ENCODE results near the gene TUG1. TPM values are rescaled to one million over a fixed set of nuclear protein-coding genes. Genes with fewer than 3 reads are reported as not detected.

Gene TUG1
- total and polyA plus RNA-seq, 10 of the 15 experiments (the other 5 are each of a cell fraction or from before 2014, with no cell fraction given), result 19.3 to 116 (median 54.9) TPM

Small RNA genes lying within 50 kb of the gene (small RNA-seq; reads per million reads assigned to genes)
- not detected for gene RF01892

Other genes starting within 250 kb of the TUG1 start
- gene MORC2, start 491 bp upstream of the TUG1 start, total RNA-seq (2014; rRNA removed), result 8.4 and 8.9 TPM in 2 replicates
- gene MORC2, start 491 bp upstream of the TUG1 start, total RNA-seq (2014; rRNA removed; fragmentation: Illumina TruSeq; extraction: Trizol), result 8.8 and 10.1 TPM in 2 replicates
- gene MORC2, start 491 bp upstream of the TUG1 start, total RNA-seq (2021), result 15.5 and 16.3 TPM in 2 replicates
- 5.6 and 9.3 TPM in 2 replicates for gene MORC2, start 491 bp upstream of the TUG1 start, polyA plus RNA-seq (2011; rRNA removed)
- gene MORC2, start 491 bp upstream of the TUG1 start, polyA plus RNA-seq (2014; fragmentation: Illumina TruSeq; extraction: Trizol), result 12.1 and 13.4 TPM in 2 replicates
- 1 to 10 TPM; 1.7 to 2.4 TPM for gene MORC2, start 491 bp upstream of the TUG1 start, polyA plus RNA-seq (2014; fragmentation: Nextera tagmentation; extraction: Ambion mirVana)
- 9.3 and 11.2 TPM in 2 replicates for gene MORC2, start 491 bp upstream of the TUG1 start, polyA plus RNA-seq (2014; rRNA removed)
- 10 to 100 TPM in 1 of 2 experiments, 1 to 10 TPM in 1; 3.1 to 11.4 TPM for gene MORC2, start 491 bp upstream of the TUG1 start, polyA plus RNA-seq (2016; fragmentation: Nextera tagmentation; extraction: Ambion mirVana)
- 7.7 and 10.2 TPM in 2 replicates for gene SMTN, start 112.1 kb downstream of the TUG1 start, total RNA-seq (2014; rRNA removed)
- gene SMTN, start 112.1 kb downstream of the TUG1 start, total RNA-seq (2014; rRNA removed; fragmentation: Illumina TruSeq; extraction: Trizol), result 2.1 and 3.7 TPM in 2 replicates
- gene SMTN, start 112.1 kb downstream of the TUG1 start, total RNA-seq (2021), result 19.8 and 21.9 TPM in 2 replicates
- 3.2 and 4.7 TPM in 2 replicates for gene SMTN, start 112.1 kb downstream of the TUG1 start, polyA plus RNA-seq (2011; rRNA removed)
- 1.7 and 3.0 TPM in 2 replicates for gene SMTN, start 112.1 kb downstream of the TUG1 start, polyA plus RNA-seq (2014; fragmentation: Illumina TruSeq; extraction: Trizol)
- gene SMTN, start 112.1 kb downstream of the TUG1 start, polyA plus RNA-seq (2014; fragmentation: Nextera tagmentation; extraction: Ambion mirVana), result 1 to 10 TPM in 1 of 2 experiments, under 1 TPM in 1; 0.92 to 2.6 TPM
- 4.9 and 8.2 TPM in 2 replicates for gene SMTN, start 112.1 kb downstream of the TUG1 start, polyA plus RNA-seq (2014; rRNA removed)
- gene SMTN, start 112.1 kb downstream of the TUG1 start, polyA plus RNA-seq (2016; fragmentation: Nextera tagmentation; extraction: Ambion mirVana), result 10 to 100 TPM; 16.4 to 20.9 TPM
- gene SELENOM, start 138.3 kb downstream of the TUG1 start, total RNA-seq (2014; rRNA removed), result 2.3 and 3.3 TPM in 2 replicates
- 1.3 and 1.7 TPM in 2 replicates for gene SELENOM, start 138.3 kb downstream of the TUG1 start, total RNA-seq (2014; rRNA removed; fragmentation: Illumina TruSeq; extraction: Trizol)
- 2.2 and 2.8 TPM in 2 replicates for gene SELENOM, start 138.3 kb downstream of the TUG1 start, total RNA-seq (2021)
- 0.78 and 1.2 TPM in 2 replicates for gene SELENOM, start 138.3 kb downstream of the TUG1 start, polyA plus RNA-seq (2011; rRNA removed)
- gene SELENOM, start 138.3 kb downstream of the TUG1 start, polyA plus RNA-seq (2014; fragmentation: Illumina TruSeq; extraction: Trizol), result 0.24 and 0.93 TPM in 2 replicates
- 1 to 10 TPM in 1 of 2 experiments, under 1 TPM in 1; 0.80 to 1.3 TPM for gene SELENOM, start 138.3 kb downstream of the TUG1 start, polyA plus RNA-seq (2014; fragmentation: Nextera tagmentation; extraction: Ambion mirVana)
- gene SELENOM, start 138.3 kb downstream of the TUG1 start, polyA plus RNA-seq (2014; rRNA removed), result 5.6 and 8.3 TPM in 2 replicates
- gene SELENOM, start 138.3 kb downstream of the TUG1 start, polyA plus RNA-seq (2016; fragmentation: Nextera tagmentation; extraction: Ambion mirVana), result 1 to 10 TPM; 3.8 to 5.2 TPM
- 1.7 TPM in 2 replicates for gene INPP5J, start 153.7 kb downstream of the TUG1 start, total RNA-seq (2014; rRNA removed)
- gene INPP5J, start 153.7 kb downstream of the TUG1 start, total RNA-seq (2014; rRNA removed; fragmentation: Illumina TruSeq; extraction: Trizol), result 1.2 and 1.3 TPM in 2 replicates
- gene INPP5J, start 153.7 kb downstream of the TUG1 start, total RNA-seq (2021), result 1.9 and 2.6 TPM in 2 replicates
- 0.07 and 0.26 TPM in 2 replicates for gene INPP5J, start 153.7 kb downstream of the TUG1 start, polyA plus RNA-seq (2011; rRNA removed)
- gene INPP5J, start 153.7 kb downstream of the TUG1 start, polyA plus RNA-seq (2014; fragmentation: Illumina TruSeq; extraction: Trizol), result 0.44 and 1.7 TPM in 2 replicates
- under 1 TPM in 1 of 2 experiments, not detected in 1; 0.18 TPM for gene INPP5J, start 153.7 kb downstream of the TUG1 start, polyA plus RNA-seq (2014; fragmentation: Nextera tagmentation; extraction: Ambion mirVana)
- 2.2 and 2.8 TPM in 2 replicates for gene INPP5J, start 153.7 kb downstream of the TUG1 start, polyA plus RNA-seq (2014; rRNA removed)
- gene INPP5J, start 153.7 kb downstream of the TUG1 start, polyA plus RNA-seq (2016; fragmentation: Nextera tagmentation; extraction: Ambion mirVana), result 1 to 10 TPM; 1.1 to 1.5 TPM
- not detected in 2 replicates for gene PLA2G3, start 171.2 kb downstream of the TUG1 start, total RNA-seq (2014; rRNA removed)
- gene PLA2G3, start 171.2 kb downstream of the TUG1 start, total RNA-seq (2014; rRNA removed; fragmentation: Illumina TruSeq; extraction: Trizol), result not detected in 2 replicates
- gene PLA2G3, start 171.2 kb downstream of the TUG1 start, total RNA-seq (2021), result not detected in 2 replicates
- gene PLA2G3, start 171.2 kb downstream of the TUG1 start, polyA plus RNA-seq (2011; rRNA removed), result 0.04 TPM in 1 of 2 replicates, not detected in the other
- not detected in 2 replicates for gene PLA2G3, start 171.2 kb downstream of the TUG1 start, polyA plus RNA-seq (2014; fragmentation: Illumina TruSeq; extraction: Trizol)
- gene PLA2G3, start 171.2 kb downstream of the TUG1 start, polyA plus RNA-seq (2014; fragmentation: Nextera tagmentation; extraction: Ambion mirVana), result not detected
- gene PLA2G3, start 171.2 kb downstream of the TUG1 start, polyA plus RNA-seq (2014; rRNA removed), result not detected in 2 replicates
- gene PLA2G3, start 171.2 kb downstream of the TUG1 start, polyA plus RNA-seq (2016; fragmentation: Nextera tagmentation; extraction: Ambion mirVana), result not detected
- 15.6 and 18.7 TPM in 2 replicates for gene RNF185, start 190.9 kb downstream of the TUG1 start, total RNA-seq (2014; rRNA removed)
- gene RNF185, start 190.9 kb downstream of the TUG1 start, total RNA-seq (2014; rRNA removed; fragmentation: Illumina TruSeq; extraction: Trizol), result 18.6 and 19.1 TPM in 2 replicates
- 22.1 and 22.9 TPM in 2 replicates for gene RNF185, start 190.9 kb downstream of the TUG1 start, total RNA-seq (2021)
- gene RNF185, start 190.9 kb downstream of the TUG1 start, polyA plus RNA-seq (2011; rRNA removed), result 32.6 and 34.7 TPM in 2 replicates
- gene RNF185, start 190.9 kb downstream of the TUG1 start, polyA plus RNA-seq (2014; fragmentation: Illumina TruSeq; extraction: Trizol), result 29.0 and 31.2 TPM in 2 replicates
- 10 to 100 TPM in 1 of 2 experiments, 1 to 10 TPM in 1; 7.7 to 10.8 TPM for gene RNF185, start 190.9 kb downstream of the TUG1 start, polyA plus RNA-seq (2014; fragmentation: Nextera tagmentation; extraction: Ambion mirVana)
- 20.2 and 23.1 TPM in 2 replicates for gene RNF185, start 190.9 kb downstream of the TUG1 start, polyA plus RNA-seq (2014; rRNA removed)
- 10 to 100 TPM; 26.8 to 28.9 TPM for gene RNF185, start 190.9 kb downstream of the TUG1 start, polyA plus RNA-seq (2016; fragmentation: Nextera tagmentation; extraction: Ambion mirVana)
- 32.3 and 34.9 TPM in 2 replicates for gene LIMK2, start 243.0 kb downstream of the TUG1 start, total RNA-seq (2014; rRNA removed)
- 21.1 and 23.7 TPM in 2 replicates for gene LIMK2, start 243.0 kb downstream of the TUG1 start, total RNA-seq (2014; rRNA removed; fragmentation: Illumina TruSeq; extraction: Trizol)
- 33.5 and 40.4 TPM in 2 replicates for gene LIMK2, start 243.0 kb downstream of the TUG1 start, total RNA-seq (2021)
- 8.1 and 12.1 TPM in 2 replicates for gene LIMK2, start 243.0 kb downstream of the TUG1 start, polyA plus RNA-seq (2011; rRNA removed)
- 20.6 and 29.8 TPM in 2 replicates for gene LIMK2, start 243.0 kb downstream of the TUG1 start, polyA plus RNA-seq (2014; fragmentation: Illumina TruSeq; extraction: Trizol)
- 1 to 10 TPM; 2.9 to 5.0 TPM for gene LIMK2, start 243.0 kb downstream of the TUG1 start, polyA plus RNA-seq (2014; fragmentation: Nextera tagmentation; extraction: Ambion mirVana)
- gene LIMK2, start 243.0 kb downstream of the TUG1 start, polyA plus RNA-seq (2014; rRNA removed), result 23.3 and 24.2 TPM in 2 replicates
- 10 to 100 TPM; 31.2 to 32.2 TPM for gene LIMK2, start 243.0 kb downstream of the TUG1 start, polyA plus RNA-seq (2016; fragmentation: Nextera tagmentation; extraction: Ambion mirVana)